IPS-18a (cell line): Measurements from ENCODE around the gene PEX10.

Experiments
- H3K27ac ChIP-seq: one replicate; pipeline ENCODE4 v1.5.1; 2013; ENCODE audit warnings: low read length
- H3K27me3 ChIP-seq: one replicate; pipeline ENCODE4 v1.6.1; 2013; ENCODE audit warnings: mild to moderate bottlenecking, low read length; ENCODE audit not compliant: control insufficient read depth, insufficient read depth
- H3K36me3 ChIP-seq: one replicate; pipeline ENCODE4 v1.6.1; 2013; ENCODE audit warnings: low read depth, low read length; ENCODE audit not compliant: control insufficient read depth
- H3K4me1 ChIP-seq: one replicate; pipeline ENCODE4 v1.6.1; 2013; ENCODE audit warnings: low read depth, low read length; ENCODE audit not compliant: control insufficient read depth
- H3K4me3 ChIP-seq: one replicate; pipeline ENCODE4 v1.5.1; 2013; ENCODE audit warnings: low read length
- H3K9ac ChIP-seq: one replicate; pipeline ENCODE4 v1.6.1; 2013; ENCODE audit warnings: mild to moderate bottlenecking, low read length, moderate library complexity
- H3K9me3 ChIP-seq: one replicate; pipeline ENCODE4 v1.6.1; 2013; ENCODE audit warnings: low read depth, low read length; ENCODE audit not compliant: control insufficient read depth

The PEX10 gene

GRCh38 chr1:2374252-2375155 lies 37.9 kb downstream of the PEX10 start:
- H3K9ac ChIP-seq: no peak overlapping the region
- H3K9me3 ChIP-seq: no peaks in the 10 kb centered on the region
- H3K4me3 ChIP-seq: no peak overlapping the region
- H3K36me3 ChIP-seq: no peaks in the 10 kb centered on the region
- no peak overlapping the region for H3K27ac ChIP-seq
- no peaks in the 10 kb centered on the region for H3K4me1 ChIP-seq
- H3K27me3 ChIP-seq: no peaks in the 10 kb centered on the region

GRCh38 chr1:2373551-2374251 lies 38.7 kb downstream of the PEX10 start:
- Histone ChIP-seq H3K27me3 (no peaks in the 10 kb centered on the region), H3K9me3 (no peaks in the 10 kb centered on the region), H3K4me3 (no peak overlapping the region), H3K36me3 (no peaks in the 10 kb centered on the region), H3K27ac (no peak overlapping the region), H3K4me1 (no peaks in the 10 kb centered on the region), H3K9ac (no peak overlapping the region)

GRCh38 chr1:2372551-2373490 lies 39.5 kb downstream of the PEX10 start:
- Histone ChIP-seq H3K9me3 (no peaks in the 10 kb centered on the region), H3K36me3 (no peaks in the 10 kb centered on the region), H3K9ac (no peak overlapping the region), H3K27ac (no peak overlapping the region), H3K4me3 (no peak overlapping the region), H3K27me3 (no peaks in the 10 kb centered on the region), H3K4me1 (no peaks in the 10 kb centered on the region)

GRCh38 chr1:2368053-2368744 lies 44.2 kb downstream of the PEX10 start:
- no peaks in the 10 kb centered on the region for H3K27me3 ChIP-seq
- no peaks in the 10 kb centered on the region for H3K9me3 ChIP-seq
- no peak overlapping the region for H3K4me3 ChIP-seq
- no peaks in the 10 kb centered on the region for H3K4me1 ChIP-seq
- H3K27ac ChIP-seq: no peak overlapping the region
- no peak overlapping the region for H3K9ac ChIP-seq
- H3K36me3 ChIP-seq: no peaks in the 10 kb centered on the region

- no peak overlapping the region for H3K9ac ChIP-seq
- H3K4me3 ChIP-seq: no peak overlapping the region
- H3K4me1 ChIP-seq: no peaks in the 10 kb centered on the region
- no peak overlapping the region for H3K27ac ChIP-seq
- no peaks in the 10 kb centered on the region for H3K36me3 ChIP-seq
- no peaks in the 10 kb centered on the region for H3K9me3 ChIP-seq
- no peaks in the 10 kb centered on the region for H3K27me3 ChIP-seq
These were observed 48.4 kb downstream of the PEX10 start for GRCh38 chr1:2363847-2364513.

GRCh38 chr1:2360588-2361364 lies 51.6 kb downstream of the PEX10 start:
- Histone ChIP-seq H3K4me1 (no peaks in the 10 kb centered on the region), H3K9me3 (no peaks in the 10 kb centered on the region), H3K36me3 (no peaks in the 10 kb centered on the region), H3K9ac (no peak overlapping the region), H3K4me3 (no peak overlapping the region), H3K27me3 (no peaks in the 10 kb centered on the region), H3K27ac (no peak overlapping the region)

GRCh38 chr1:2358651-2359640 lies 53.4 kb downstream of the PEX10 start:
- Histone ChIP-seq H3K27me3 (no peaks in the 10 kb centered on the region), H3K9me3 (no peaks in the 10 kb centered on the region), H3K9ac (no peak overlapping the region), H3K27ac (no peak overlapping the region), H3K36me3 (no peaks in the 10 kb centered on the region), H3K4me3 (no peak overlapping the region), H3K4me1 (no peaks in the 10 kb centered on the region)

GRCh38 chr1:2358072-2358471 lies 54.3 kb downstream of the PEX10 start:
- no peaks in the 10 kb centered on the region for H3K27me3 ChIP-seq
- H3K4me3 ChIP-seq: no peak overlapping the region
- no peak overlapping the region for H3K9ac ChIP-seq
- H3K9me3 ChIP-seq: no peaks in the 10 kb centered on the region
- no peak overlapping the region for H3K27ac ChIP-seq
- H3K4me1 ChIP-seq: no peaks in the 10 kb centered on the region
- no peaks in the 10 kb centered on the region for H3K36me3 ChIP-seq

- Histone ChIP-seq H3K4me3 (no peak overlapping the region), H3K9me3 (no peaks in the 10 kb centered on the region)
These were observed 55.2 kb downstream of the PEX10 start for GRCh38 chr1:2356911-2357845.

More at GRCh38 chr1:2356911-2357845, 55.2 kb downstream of the PEX10 start:
- Histone ChIP-seq H3K36me3 (no peaks in the 10 kb centered on the region), H3K4me1 (no peaks in the 10 kb centered on the region), H3K9ac (no peak overlapping the region), H3K27ac (no peak overlapping the region), H3K27me3 (no peaks in the 10 kb centered on the region)
